ENCODE results near the gene DENND1B.
"Not testable (repeated sequence)": the region's sequence is repeated elsewhere in the genome, so short reads cannot be mapped to it uniquely, and the experiment has no call there.

Gene DENND1B

DNA sequence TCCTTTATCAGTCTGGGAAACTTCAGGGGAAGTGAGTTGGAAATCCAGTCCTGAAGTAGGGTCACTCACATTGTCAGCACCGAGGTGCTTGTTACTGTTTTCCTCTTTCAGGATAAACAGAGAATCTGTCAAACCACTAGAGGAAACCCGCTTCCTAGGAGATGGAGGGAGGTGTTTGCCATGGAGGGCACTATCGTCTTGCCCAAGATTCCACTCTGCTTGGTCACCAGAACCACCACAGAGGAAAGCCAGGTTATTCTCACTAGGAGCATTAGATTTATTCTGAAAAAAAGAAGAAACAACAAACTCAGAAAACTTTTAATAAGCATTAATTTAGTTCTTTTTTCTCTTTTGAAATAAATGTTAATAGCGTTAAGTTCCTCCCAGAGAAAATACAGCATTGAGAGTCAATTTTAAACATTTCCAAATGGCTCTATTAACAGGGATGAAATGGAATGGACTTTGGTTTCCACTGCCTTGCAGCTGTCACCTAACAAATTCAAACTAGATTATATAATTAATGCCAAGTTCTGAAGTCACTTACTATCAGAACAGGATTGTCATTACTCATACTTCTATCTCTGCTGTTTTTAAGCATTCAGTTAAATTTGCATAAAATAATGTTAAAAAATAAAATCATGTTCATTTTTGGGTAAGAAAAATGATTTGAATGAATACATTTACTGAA, 264.4 kb downstream of the DENND1B start:
- no peaks in the 10 kb centered on the region for H3K9me3 ChIP-seq (ENCODE audit: insufficient read depth, low read depth, low read length)
- peaks cover 22% of the 10 kb centered on the region; the same call in 1 of the 2 replicates for H3K36me3 ChIP-seq (ENCODE audit: insufficient read depth, low read length)
- H3K27me3 ChIP-seq (ENCODE audit: insufficient read depth, low read length, poor library complexity, severe bottlenecking) = no peaks in the 10 kb centered on the region
- no peaks in the 10 kb centered on the region for H3K4me1 ChIP-seq (ENCODE audit: insufficient read depth, low read length, poor library complexity, severe bottlenecking)
- no peak overlapping the region for H3K4me3 ChIP-seq (ENCODE audit: low read length, poor library complexity, severe bottlenecking)
- H3K9me2 ChIP-seq (replicated peaks; ENCODE audit: low read depth, low read length) = no peaks in the 10 kb centered on the region
- TF ChIP-seq EZH2phosphoT487 (IDR thresholded peaks at IDR 0.05; ENCODE audit: borderline replicate concordance) = no peak
- no peak for TF ChIP-seq CTCF (conservative IDR thresholded peaks at IDR 0.05; ENCODE audit: low read length)
- H2AFZ ChIP-seq (ENCODE audit: low read length) = no peak overlapping the region
- no peaks in the 10 kb centered on the region for H3F3A ChIP-seq (ENCODE audit: low read depth)
- no peaks in the 10 kb centered on the region for H4K20me1 ChIP-seq (ENCODE audit: insufficient read depth, low read length, poor library complexity, severe bottlenecking)
- no peak overlapping the region for H3K4me2 ChIP-seq (ENCODE audit: low read depth, low read length, poor library complexity, severe bottlenecking)
- H3K79me2 ChIP-seq (ENCODE audit: insufficient read depth, low read length) = no peaks in the 10 kb centered on the region
- H3K9ac ChIP-seq (ENCODE audit: low read depth, low read length, poor library complexity, severe bottlenecking) = no peak overlapping the region

DNA sequence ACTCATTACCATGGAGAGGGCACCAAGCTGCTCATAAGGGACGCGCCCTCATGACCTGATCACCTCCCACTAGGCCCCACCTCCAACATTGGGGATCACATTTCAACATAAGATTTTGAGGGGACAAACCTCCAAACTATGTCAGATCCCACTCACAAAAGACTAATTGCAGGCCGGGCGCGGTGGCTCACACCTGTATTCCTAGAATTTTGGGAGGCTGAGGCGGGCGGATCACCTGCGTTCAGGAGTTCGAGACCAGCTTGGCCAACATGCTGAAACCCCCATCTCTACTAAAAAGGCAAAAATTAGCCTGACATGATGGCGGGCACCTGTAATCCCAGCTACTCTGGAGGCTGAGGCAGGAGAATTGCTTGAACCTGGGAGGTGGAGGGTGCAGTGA, 278.6 kb downstream of the DENND1B start:
- Histone ChIP-seq H3K9me3 (ENCODE audit: insufficient read depth, low read depth, low read length) (no peaks in the 10 kb centered on the region), H3K27me3 (ENCODE audit: insufficient read depth, low read length, poor library complexity, severe bottlenecking) (no peaks in the 10 kb centered on the region), H4K20me1 (ENCODE audit: insufficient read depth, low read length, poor library complexity, severe bottlenecking) (no peaks in the 10 kb centered on the region), H3F3A (ENCODE audit: low read depth) (no peaks in the 10 kb centered on the region), H3K79me2 (ENCODE audit: insufficient read depth, low read length) (no peaks in the 10 kb centered on the region), H3K9ac (ENCODE audit: low read depth, low read length, poor library complexity, severe bottlenecking) (no peak overlapping the region), H3K9me2 (replicated peaks; ENCODE audit: low read depth, low read length) (no peaks in the 10 kb centered on the region), H3K4me3 (ENCODE audit: low read length, poor library complexity, severe bottlenecking) (no peak overlapping the region), H3K4me2 (ENCODE audit: low read depth, low read length, poor library complexity, severe bottlenecking) (no peak overlapping the region), H3K4me1 (ENCODE audit: insufficient read depth, low read length, poor library complexity, severe bottlenecking) (no peaks in the 10 kb centered on the region), H3K36me3 (ENCODE audit: insufficient read depth, low read length) (no peaks in the 10 kb centered on the region), H2AFZ (ENCODE audit: low read length) (no peak overlapping the region)
- TF ChIP-seq CTCF (conservative IDR thresholded peaks at IDR 0.05; ENCODE audit: low read length) (no peak), EZH2phosphoT487 (IDR thresholded peaks at IDR 0.05; ENCODE audit: borderline replicate concordance) (no peak)

- H2AFZ ChIP-seq (ENCODE audit: low read length); H3F3A ChIP-seq (ENCODE audit: low read depth); H4K20me1 ChIP-seq (ENCODE audit: insufficient read depth, low read length, poor library complexity, severe bottlenecking); H3K9me2 ChIP-seq (replicated peaks; ENCODE audit: low read depth, low read length); H3K9me3 ChIP-seq (ENCODE audit: insufficient read depth, low read depth, low read length); H3K9ac ChIP-seq (ENCODE audit: low read depth, low read length, poor library complexity, severe bottlenecking); H3K27me3 ChIP-seq (ENCODE audit: insufficient read depth, low read length, poor library complexity, severe bottlenecking); H3K4me3 ChIP-seq (ENCODE audit: low read length, poor library complexity, severe bottlenecking); H3K79me2 ChIP-seq (ENCODE audit: insufficient read depth, low read length); H3K36me3 ChIP-seq (ENCODE audit: insufficient read depth, low read length); H3K4me1 ChIP-seq (ENCODE audit: insufficient read depth, low read length, poor library complexity, severe bottlenecking); H3K4me2 ChIP-seq (ENCODE audit: low read depth, low read length, poor library complexity, severe bottlenecking): not testable (repeated sequence)
These were observed 283.8 kb downstream of the DENND1B start for GRCh38 chr1:197491505-197491904.

DNA sequence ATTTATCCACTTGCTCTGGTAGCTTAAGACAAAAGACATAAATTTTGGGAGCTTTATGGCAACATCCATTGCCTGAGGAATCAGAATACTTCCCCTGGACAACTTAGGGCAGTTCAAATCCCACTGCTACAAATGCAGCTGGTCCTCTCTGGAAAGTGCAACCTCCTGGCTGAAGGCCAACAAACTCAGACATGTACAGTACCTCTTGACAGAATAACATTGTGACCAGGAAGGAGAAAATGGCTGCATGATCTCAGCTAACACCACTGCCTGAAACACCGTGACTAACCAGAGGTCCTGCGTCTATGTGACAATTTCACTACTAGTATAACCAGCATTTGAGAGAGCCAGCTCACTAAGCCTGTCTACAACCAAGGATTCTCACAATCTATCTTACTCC, 288.3 kb downstream of the DENND1B start:
- TF ChIP-seq CTCF (conservative IDR thresholded peaks at IDR 0.05; ENCODE audit: low read length) = no peak
- TF ChIP-seq EZH2phosphoT487 (IDR thresholded peaks at IDR 0.05; ENCODE audit: borderline replicate concordance) = no peak
- no peaks in the 10 kb centered on the region for H3K9me2 ChIP-seq (replicated peaks; ENCODE audit: low read depth, low read length)
- H2AFZ ChIP-seq (ENCODE audit: low read length) = peak overlapping the region; percentile 65; the same call in 1 of the 2 replicates
- H3K9me3 ChIP-seq (ENCODE audit: insufficient read depth, low read depth, low read length) = no peaks in the 10 kb centered on the region
- no peaks in the 10 kb centered on the region for H3K79me2 ChIP-seq (ENCODE audit: insufficient read depth, low read length)
- no peak overlapping the region for H3K4me2 ChIP-seq (ENCODE audit: low read depth, low read length, poor library complexity, severe bottlenecking)
- no peaks in the 10 kb centered on the region for H4K20me1 ChIP-seq (ENCODE audit: insufficient read depth, low read length, poor library complexity, severe bottlenecking)
- H3K27me3 ChIP-seq (ENCODE audit: insufficient read depth, low read length, poor library complexity, severe bottlenecking) = no peaks in the 10 kb centered on the region
- H3F3A ChIP-seq (ENCODE audit: low read depth) = no peaks in the 10 kb centered on the region
- no peak overlapping the region for H3K4me3 ChIP-seq (ENCODE audit: low read length, poor library complexity, severe bottlenecking)
- peaks cover 11% of the 10 kb centered on the region for H3K4me1 ChIP-seq (ENCODE audit: insufficient read depth, low read length, poor library complexity, severe bottlenecking)
- no peak overlapping the region for H3K9ac ChIP-seq (ENCODE audit: low read depth, low read length, poor library complexity, severe bottlenecking)
- H3K36me3 ChIP-seq (ENCODE audit: insufficient read depth, low read length) = no peaks in the 10 kb centered on the region
